Right atrium auricular region (tissue), 2 donors: ENCODE results near the gene GPC6. TPM values are rescaled to one million over a fixed set of nuclear protein-coding genes. Genes with fewer than 3 reads are reported as not detected.

Experiments
- DNase-seq: peaks from one replicate; pipeline ENCODE4 v3.0.0-alpha.2; 2019; ENCODE audit warnings: low spot score
- H3K27ac ChIP-seq, 2 donors: fragments of 200-600 bp; sonication (generic); 1 replicate in 1 of 2; 2 replicates in 1 of 2; pipeline ENCODE4 v1.5.1; 2016 to 2019
- H3K27me3 ChIP-seq, 2 donors: fragments of 200-600 bp; sonication (generic); one replicate each; pipeline versions ENCODE4 v1.5.1 to v1.6.0; 2017 to 2019
- H3K36me3 ChIP-seq: fragments of 200-600 bp; sonication (generic); one replicate; pipeline ENCODE4 v1.5.1; 2016
- H3K4me1 ChIP-seq, 2 donors: fragments of 200-600 bp; sonication (generic); one replicate each; pipeline versions ENCODE4 v1.5.1 to v1.6.0; 2017 to 2019
- H3K4me3 ChIP-seq, 2 donors: fragments of 200-600 bp; sonication (generic); 1 replicate in 1 of 2; 2 replicates in 1 of 2; pipeline ENCODE4 v1.5.1; 2017 to 2019; ENCODE audit warnings: mild to moderate bottlenecking in 1 of 2, moderate library complexity in 1 of 2
- H3K9me3 ChIP-seq, 2 donors: fragments of 200-600 bp; sonication (generic); one replicate each; pipeline ENCODE4 v1.5.1; 2019
- CTCF ChIP-seq, 2 donors: fragments of 200-600 bp; sonication (generic); IDR thresholded peaks; one replicate each; pipeline ENCODE4 v1.5.1; 2019; ENCODE audit warnings: antibody characterized with exemption in 2 of 2
- total RNA-seq, 2 donors: library from RNA; depleted of rRNA; stranded (reverse); fragments of >200 nt; gene quantifications; one replicate each; pipeline ENCODE4 v1.1.0, GENCODE V29; 2016

Gene GPC6
- total RNA-seq, 2 donors from 2014 or later = 1.3 to 3.8 TPM

DNA sequence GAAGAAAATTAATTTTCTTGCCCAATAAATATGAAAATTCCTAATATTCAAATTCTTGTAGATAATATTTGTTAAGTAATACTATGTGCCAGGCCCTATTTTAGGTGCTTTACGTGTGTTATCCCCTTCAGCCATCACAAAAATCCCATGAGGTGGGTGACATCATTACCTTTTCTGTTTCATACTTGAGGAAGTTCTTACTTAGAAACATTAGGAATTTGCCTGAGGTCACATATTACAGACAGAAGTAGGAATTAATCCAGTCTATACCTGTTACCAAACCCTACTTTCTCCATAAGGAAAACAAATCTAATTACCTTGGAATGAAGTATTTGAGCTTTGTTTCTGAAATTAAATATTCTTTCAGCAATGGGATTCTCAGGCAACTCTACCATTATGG, 336.1 kb downstream of the GPC6 start:
- no peaks in the 10 kb centered on the region for H3K36me3 ChIP-seq
- no peak for TF ChIP-seq CTCF (IDR thresholded peaks at IDR 0.05)
- H3K27ac ChIP-seq = no peak overlapping the region

GRCh38 chr13:93577105-93577504, 350.5 kb downstream of the GPC6 start:
- H3K4me3 ChIP-seq = no peak overlapping the region
- H3K9me3 ChIP-seq = no peaks in the 10 kb centered on the region
- H3K27ac ChIP-seq = no peak overlapping the region
- DNase-seq = no peak
- H3K36me3 ChIP-seq = no peaks in the 10 kb centered on the region
- H3K4me1 ChIP-seq = no peaks in the 10 kb centered on the region
- no peak for TF ChIP-seq CTCF (IDR thresholded peaks at IDR 0.05)
- no peaks in the 10 kb centered on the region for H3K27me3 ChIP-seq

More for the DNA sequence above, 336.1 kb downstream of the GPC6 start:
- DNase-seq = no peak
- no peaks in the 10 kb centered on the region for H3K9me3 ChIP-seq
- H3K4me1 ChIP-seq = no peaks in the 10 kb centered on the region
- no peak overlapping the region for H3K4me3 ChIP-seq
- no peaks in the 10 kb centered on the region for H3K27me3 ChIP-seq

GRCh38 chr13:93589788-93590187, 363.2 kb downstream of the GPC6 start:
- H3K4me1 ChIP-seq = no peaks in the 10 kb centered on the region
- TF ChIP-seq CTCF (IDR thresholded peaks at IDR 0.05) = no peak
- no peak for DNase-seq

DNA sequence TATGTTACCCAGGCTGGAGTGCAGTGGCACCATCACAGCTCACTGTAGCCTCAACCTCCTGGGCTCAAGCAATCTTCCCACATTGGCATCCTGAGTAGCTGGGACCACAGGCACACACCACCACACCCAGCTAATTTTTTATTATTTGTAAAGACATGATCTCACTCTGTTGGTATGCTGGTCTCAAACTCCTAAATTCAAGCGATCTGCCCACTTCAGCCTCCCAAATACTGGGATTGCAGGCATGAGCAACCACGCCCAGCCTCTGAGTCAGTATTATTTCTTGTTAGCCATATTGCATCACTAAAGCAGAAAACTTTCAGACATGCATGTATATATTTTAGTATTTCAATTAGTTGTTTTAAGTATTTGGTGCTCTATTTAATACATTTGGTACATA, 376.4 kb downstream of the GPC6 start:
- no peaks in the 10 kb centered on the region for H3K27me3 ChIP-seq
- H3K4me1 ChIP-seq = no peaks in the 10 kb centered on the region
- DNase-seq = peak; percentile 60
- TF ChIP-seq CTCF (IDR thresholded peaks at IDR 0.05) = no peak
- H3K27ac ChIP-seq = no peak overlapping the region
- no peak overlapping the region for H3K4me3 ChIP-seq
- H3K36me3 ChIP-seq = no peaks in the 10 kb centered on the region
- no peaks in the 10 kb centered on the region for H3K9me3 ChIP-seq

More at GRCh38 chr13:93589788-93590187, 363.2 kb downstream of the GPC6 start:
- H3K9me3 ChIP-seq = peaks cover 0 to 4% of the 10 kb centered on the region in 2 donors
- H3K27ac ChIP-seq = no peak overlapping the region
- H3K36me3 ChIP-seq = no peaks in the 10 kb centered on the region
- H3K4me3 ChIP-seq = no peak overlapping the region
- no peaks in the 10 kb centered on the region for H3K27me3 ChIP-seq

- DNase-seq = no peak
- H3K36me3 ChIP-seq = no peaks in the 10 kb centered on the region
- H3K4me1 ChIP-seq = no peaks in the 10 kb centered on the region
- no peak overlapping the region for H3K27ac ChIP-seq
- no peaks in the 10 kb centered on the region for H3K27me3 ChIP-seq
- H3K9me3 ChIP-seq = no peaks in the 10 kb centered on the region
- H3K4me3 ChIP-seq = no peak overlapping the region
- TF ChIP-seq CTCF (IDR thresholded peaks at IDR 0.05) = no peak
Observed at GRCh38 chr13:93614776-93615175, 388.2 kb downstream of the GPC6 start.

- no peaks in the 10 kb centered on the region for H3K27me3 ChIP-seq
- no peak for DNase-seq
- no peaks in the 10 kb centered on the region for H3K4me1 ChIP-seq
- H3K36me3 ChIP-seq = no peaks in the 10 kb centered on the region
- H3K27ac ChIP-seq = no peak overlapping the region
- H3K9me3 ChIP-seq = no peaks in the 10 kb centered on the region
- H3K4me3 ChIP-seq = no peak overlapping the region
- TF ChIP-seq CTCF (IDR thresholded peaks at IDR 0.05) = no peak
Observed at GRCh38 chr13:93620181-93620765, 393.7 kb downstream of the GPC6 start.
